Kidney epithelial cell (primary cell): ENCODE results near the gene IPMK. TPM values are rescaled to one million over a fixed set of nuclear protein-coding genes. Genes with fewer than 3 reads are reported as not detected.
A peak's percentile ranks its signal among the peaks of the same experiment; 100 is the strongest.
"Not testable (repeated sequence)": the region's sequence is repeated elsewhere in the genome, so short reads cannot be mapped to it uniquely, and the experiment has no call there.

Experiments
- DNase-seq: peaks from one replicate; pipeline ENCODE4 v3.0.0-alpha.2; 2010; ENCODE audit warnings: low read depth
- H3K27me3 ChIP-seq: 2 replicates; pipeline ENCODE4 v1.6.0; 2011; ENCODE audit warnings: low read length; ENCODE audit not compliant: control insufficient read depth, insufficient read depth
- H3K36me3 ChIP-seq: 2 replicates; pipeline ENCODE4 v1.5.1; 2011; ENCODE audit warnings: low read length; ENCODE audit not compliant: control insufficient read depth, insufficient read depth
- H3K4me3 ChIP-seq: 2 replicates; pipeline ENCODE4 v1.5.1; 2011; ENCODE audit warnings: low read depth, mild to moderate bottlenecking, control low read depth, low read length
- total RNA-seq: library from RNA; depleted of rRNA; stranded (reverse); fragments of >200 nt; gene quantifications from 2 replicates; pipeline ENCODE4 v1.2.3, GENCODE V29; 2015
- TF ChIP-seq, protein P1 (sequence below): IDR thresholded peaks from 2 replicates; pipeline ENCODE4 v1.5.1; 2011; ENCODE audit warnings: mild to moderate bottlenecking, moderate library complexity, low read length, control low read depth, inconsistent platforms; ENCODE audit not compliant: insufficient read depth, poor library complexity, severe bottlenecking

The IPMK gene
- total RNA-seq, 1 donor from 2014 or later, result 5.6 TPM

DNA sequence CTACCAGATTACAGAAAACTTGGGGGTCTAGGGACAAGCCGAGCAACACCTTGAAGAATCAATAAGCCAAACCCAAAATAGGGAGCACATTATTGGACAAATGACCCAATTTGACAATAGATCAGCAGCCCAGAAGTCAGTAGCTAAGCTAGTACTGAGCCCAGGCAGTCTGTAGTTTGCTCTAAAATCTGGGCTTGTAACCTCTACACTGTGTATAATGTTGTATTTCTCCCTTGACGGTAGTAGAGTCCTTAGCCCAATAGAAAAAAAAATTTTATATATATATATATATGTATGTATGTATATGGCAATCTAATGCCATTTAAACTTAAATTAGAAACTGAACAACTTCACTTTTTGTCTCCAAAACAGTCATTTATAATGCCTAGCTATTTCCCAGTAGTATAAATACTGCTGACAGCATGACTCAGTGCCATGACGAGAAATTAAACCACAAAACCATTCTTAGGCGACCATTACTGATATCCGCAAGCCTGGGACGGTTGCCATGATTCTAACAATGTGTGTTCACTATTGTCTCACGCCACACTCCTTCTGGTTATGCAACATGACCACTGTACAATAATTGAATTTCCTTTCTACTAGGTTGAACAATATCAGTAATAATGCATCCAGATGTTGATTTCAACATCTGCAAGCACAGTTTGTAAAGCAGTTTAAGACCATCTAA is 110.5 kb downstream of the IPMK start:
- Histone ChIP-seq H3K27me3 (peaks cover 3% of the 10 kb centered on the region), H3K4me3 (no peak overlapping the region), H3K36me3 (no peaks in the 10 kb centered on the region)
- peak; percentile 83 for DNase-seq
- TF ChIP-seq, protein P1, sequence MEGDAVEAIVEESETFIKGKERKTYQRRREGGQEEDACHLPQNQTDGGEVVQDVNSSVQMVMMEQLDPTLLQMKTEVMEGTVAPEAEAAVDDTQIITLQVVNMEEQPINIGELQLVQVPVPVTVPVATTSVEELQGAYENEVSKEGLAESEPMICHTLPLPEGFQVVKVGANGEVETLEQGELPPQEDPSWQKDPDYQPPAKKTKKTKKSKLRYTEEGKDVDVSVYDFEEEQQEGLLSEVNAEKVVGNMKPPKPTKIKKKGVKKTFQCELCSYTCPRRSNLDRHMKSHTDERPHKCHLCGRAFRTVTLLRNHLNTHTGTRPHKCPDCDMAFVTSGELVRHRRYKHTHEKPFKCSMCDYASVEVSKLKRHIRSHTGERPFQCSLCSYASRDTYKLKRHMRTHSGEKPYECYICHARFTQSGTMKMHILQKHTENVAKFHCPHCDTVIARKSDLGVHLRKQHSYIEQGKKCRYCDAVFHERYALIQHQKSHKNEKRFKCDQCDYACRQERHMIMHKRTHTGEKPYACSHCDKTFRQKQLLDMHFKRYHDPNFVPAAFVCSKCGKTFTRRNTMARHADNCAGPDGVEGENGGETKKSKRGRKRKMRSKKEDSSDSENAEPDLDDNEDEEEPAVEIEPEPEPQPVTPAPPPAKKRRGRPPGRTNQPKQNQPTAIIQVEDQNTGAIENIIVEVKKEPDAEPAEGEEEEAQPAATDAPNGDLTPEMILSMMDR, result no peak

DNA sequence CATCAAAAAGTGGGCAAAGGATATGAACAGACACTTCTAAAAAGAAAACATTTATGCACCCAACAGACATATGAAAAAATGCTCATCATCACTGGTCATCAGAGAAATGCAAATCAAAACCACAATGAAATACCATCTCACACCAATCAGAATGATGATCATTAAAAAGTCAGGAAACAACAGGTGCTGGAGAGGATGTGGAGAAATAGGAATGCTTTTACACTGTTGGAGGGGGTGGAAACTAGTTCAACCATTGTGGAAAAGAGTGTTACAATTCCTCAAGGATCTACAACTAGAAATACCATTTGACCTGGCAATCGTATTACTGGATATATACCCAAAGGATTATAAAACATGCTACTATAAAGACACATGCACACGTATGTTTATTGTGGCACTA is 111.8 kb downstream of the IPMK start:
- not testable (repeated sequence) for H3K36me3 ChIP-seq, H3K4me3 ChIP-seq, DNase-seq, H3K27me3 ChIP-seq

DNA sequence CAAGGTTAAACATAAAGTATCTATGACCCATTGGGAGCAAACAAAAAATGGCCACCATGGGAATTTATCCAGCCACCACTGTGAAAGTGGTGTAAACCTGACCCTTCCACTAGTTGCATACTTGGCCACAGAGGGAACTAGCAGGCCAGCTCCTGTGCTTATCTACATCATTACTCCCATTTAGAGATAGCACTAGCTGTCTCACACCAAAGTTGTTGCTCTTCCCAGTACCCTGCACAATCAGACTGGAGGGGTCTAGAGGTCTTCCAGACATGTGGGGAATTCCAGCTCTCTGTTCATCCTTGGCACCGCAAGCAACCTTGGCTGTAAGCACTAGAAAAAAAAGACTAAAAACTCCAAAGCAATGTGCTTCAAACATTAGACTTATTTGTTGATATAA is 113.9 kb downstream of the IPMK start:
- no peak overlapping the region for H3K4me3 ChIP-seq
- TF ChIP-seq, protein P1, result no peak
- no peak for DNase-seq
- peaks cover 3% of the 10 kb centered on the region for H3K27me3 ChIP-seq
- no peaks in the 10 kb centered on the region for H3K36me3 ChIP-seq

- TF ChIP-seq, protein P1, result peak; percentile 55
- peaks cover 3% of the 10 kb centered on the region for H3K27me3 ChIP-seq
- H3K4me3 ChIP-seq, result no peak overlapping the region
- no peak for DNase-seq
- no peaks in the 10 kb centered on the region for H3K36me3 ChIP-seq
Measured at GRCh38 chr10:58152673-58153263, 114.9 kb downstream of the IPMK start.

DNA sequence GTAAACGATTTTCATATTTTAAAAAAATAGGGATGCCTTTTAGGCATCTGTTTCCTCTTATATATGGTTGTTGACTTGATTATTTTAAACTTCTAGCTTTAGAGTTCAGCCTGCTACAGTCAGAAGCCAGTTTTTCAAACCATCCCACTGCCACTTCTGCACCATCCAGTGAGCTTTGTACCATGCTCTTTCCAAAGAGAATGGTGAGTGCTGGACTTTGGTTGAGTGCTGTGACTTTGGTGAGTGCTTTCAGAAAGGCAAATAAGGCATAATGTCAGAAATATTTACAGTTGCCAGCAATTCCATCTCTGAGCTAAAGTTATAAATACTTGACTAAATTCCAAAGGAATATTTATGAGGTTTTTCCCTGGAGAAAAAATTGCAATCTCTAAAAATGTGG is 117.4 kb downstream of the IPMK start:
- no peak for DNase-seq
- Histone ChIP-seq H3K4me3 (no peak overlapping the region), H3K36me3 (no peaks in the 10 kb centered on the region), H3K27me3 (peaks cover 3% of the 10 kb centered on the region)
- TF ChIP-seq, protein P1, result no peak

GRCh38 chr10:58143944-58144343 is 123.8 kb downstream of the IPMK start:
- no peak for DNase-seq
- Histone ChIP-seq H3K36me3 (no peaks in the 10 kb centered on the region), H3K27me3 (no peaks in the 10 kb centered on the region), H3K4me3 (no peak overlapping the region)
- TF ChIP-seq, protein P1, result no peak

Other genes starting within 250 kb of the IPMK start
- gene CISD1, start 1.3 kb upstream of the IPMK start, total RNA-seq, result 10.1 and 17.0 TPM in 2 replicates
- gene UBE2D1, start 67.1 kb upstream of the IPMK start, total RNA-seq, result 24.1 and 27.6 TPM in 2 replicates
- 32.4 and 36.4 TPM in 2 replicates for gene TFAM, start 117.5 kb upstream of the IPMK start, total RNA-seq
- gene BICC1, start 245.0 kb upstream of the IPMK start, total RNA-seq, result 58.0 and 64.6 TPM in 2 replicates